Muscle layer of colon (tissue), 2 donors: Measurements from ENCODE around the gene AMER2.

Source experiments
- H3K27ac ChIP-seq: one replicate; pipeline ENCODE4 v1.7.0; 2013; ENCODE audit warnings: low read depth, mild to moderate bottlenecking, low read length, moderate library complexity
- H3K27me3 ChIP-seq, 2 donors: one replicate each; pipeline ENCODE4 v1.7.0; 2013; ENCODE audit warnings: low read length in 2 of 2, mild to moderate bottlenecking in 2 of 2; ENCODE audit not compliant: insufficient read depth in 2 of 2, control insufficient read depth in 1 of 2
- H3K36me3 ChIP-seq: one replicate; pipeline ENCODE4 v1.7.0; 2013; ENCODE audit warnings: mild to moderate bottlenecking, low read length; ENCODE audit not compliant: insufficient read depth
- H3K4me1 ChIP-seq: one replicate; pipeline ENCODE4 v1.7.0; 2013; ENCODE audit warnings: mild to moderate bottlenecking, low read length; ENCODE audit not compliant: insufficient read depth
- H3K4me3 ChIP-seq, 2 donors: one replicate each; pipeline ENCODE4 v1.7.0; 2013; ENCODE audit warnings: low read length in 2 of 2, low read depth in 1 of 2, mild to moderate bottlenecking in 1 of 2, moderate library complexity in 1 of 2
- H3K9ac ChIP-seq: one replicate; pipeline ENCODE4 v1.7.0; 2013; ENCODE audit warnings: low read length
- H3K9me3 ChIP-seq: one replicate; pipeline ENCODE4 v1.7.0; 2013; ENCODE audit warnings: mild to moderate bottlenecking, low read length
- donor health status: abdominal sarcoma.
- donor health status: Adenocarcinoma of cecum.

AMER2 gene

GRCh38 chr13:25118378-25118905 lies 53.6 kb downstream of the AMER2 start:
- no peak overlapping the region for H3K4me3 ChIP-seq
- H3K9me3 ChIP-seq: no peaks in the 10 kb centered on the region
- H3K27me3 ChIP-seq: peaks cover 0 to 10% of the 10 kb centered on the region in 2 donors
- no peak overlapping the region for H3K9ac ChIP-seq
- no peaks in the 10 kb centered on the region for H3K36me3 ChIP-seq
- no peak overlapping the region for H3K27ac ChIP-seq
- no peaks in the 10 kb centered on the region for H3K4me1 ChIP-seq

- no peaks in the 10 kb centered on the region for H3K9me3 ChIP-seq
- H3K9ac ChIP-seq: no peak overlapping the region
- H3K4me3 ChIP-seq: no peak overlapping the region
- H3K27me3 ChIP-seq: peaks cover 0 to 15% of the 10 kb centered on the region in 2 donors
- H3K4me1 ChIP-seq: no peaks in the 10 kb centered on the region
- H3K27ac ChIP-seq: no peak overlapping the region
- H3K36me3 ChIP-seq: no peaks in the 10 kb centered on the region
These were observed 54.8 kb downstream of the AMER2 start for GRCh38 chr13:25117312-25117711.

- Histone ChIP-seq H3K9me3 (no peaks in the 10 kb centered on the region), H3K4me3 (no peak overlapping the region), H3K36me3 (no peaks in the 10 kb centered on the region), H3K27me3 (peaks cover 0 to 15% of the 10 kb centered on the region in 2 donors), H3K4me1 (no peaks in the 10 kb centered on the region), H3K9ac (no peak overlapping the region), H3K27ac (no peak overlapping the region)
These were observed 56.0 kb downstream of the AMER2 start for GRCh38 chr13:25116044-25116443.

GRCh38 chr13:25114220-25114619 lies 57.9 kb downstream of the AMER2 start:
- Histone ChIP-seq H3K4me3 (no peak overlapping the region), H3K27ac (no peak overlapping the region), H3K9ac (no peak overlapping the region), H3K4me1 (no peaks in the 10 kb centered on the region), H3K9me3 (no peaks in the 10 kb centered on the region), H3K27me3 (peaks cover 0 to 15% of the 10 kb centered on the region in 2 donors), H3K36me3 (no peaks in the 10 kb centered on the region)

GRCh38 chr13:25112695-25113255 lies 59.3 kb downstream of the AMER2 start:
- no peaks in the 10 kb centered on the region for H3K9me3 ChIP-seq
- peaks cover 0 to 15% of the 10 kb centered on the region in 2 donors for H3K27me3 ChIP-seq
- H3K4me1 ChIP-seq: no peaks in the 10 kb centered on the region
- H3K27ac ChIP-seq: no peak overlapping the region
- H3K9ac ChIP-seq: no peak overlapping the region
- no peak overlapping the region for H3K4me3 ChIP-seq
- H3K36me3 ChIP-seq: no peaks in the 10 kb centered on the region
